DOHH2 (cell line): ENCODE measurements around the gene CDX1.

Experiments used
- EZH2phosphoT487 ChIP-seq: fragments of 200-600 bp; sonication (generic); IDR thresholded peaks from 2 replicates; pipeline ENCODE4 v1.6.1; 2017; ENCODE audit warnings: borderline replicate concordance, mild to moderate bottlenecking, antibody characterized with exemption, low read length, moderate library complexity, mixed read lengths
- TF ChIP-seq, protein P1 (sequence below): fragments of 200-600 bp; sonication (generic); IDR thresholded peaks from one replicate; pipeline ENCODE4 v1.5.1; 2014; ENCODE audit warnings: antibody characterized with exemption, mild to moderate bottlenecking, low read depth, low read length; ENCODE audit not compliant: poor library complexity, severe bottlenecking

DNA sequence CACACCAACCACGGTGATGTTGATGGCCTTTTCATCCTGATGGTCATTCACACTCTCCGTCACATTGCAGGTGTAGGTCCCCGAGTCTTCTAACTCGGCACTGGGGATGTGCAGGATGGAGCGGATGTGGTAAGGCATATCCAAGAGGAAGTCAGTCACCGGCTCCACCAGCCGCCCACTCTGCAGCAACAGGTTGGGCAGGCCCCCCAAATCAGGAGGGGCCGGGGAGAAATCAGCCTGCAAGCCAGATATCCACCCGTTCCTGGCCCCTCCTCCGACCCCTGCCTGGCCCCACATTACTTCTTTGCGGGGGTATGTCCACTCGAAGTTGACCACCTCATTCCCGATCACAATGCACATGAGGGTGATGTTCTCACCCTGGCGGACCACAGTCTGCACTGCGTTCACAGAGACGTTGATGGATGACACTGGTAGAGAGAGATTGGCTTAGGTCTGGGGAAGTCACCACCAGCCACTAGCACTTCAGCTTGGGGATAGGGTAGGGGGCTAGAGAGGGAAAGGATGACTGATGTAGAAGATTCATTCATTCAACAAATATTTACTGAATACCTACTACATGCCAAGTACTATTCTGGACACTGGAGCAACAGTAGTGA lies 32.9 kb upstream of the CDX1 start:
- TF ChIP-seq, protein P1, sequence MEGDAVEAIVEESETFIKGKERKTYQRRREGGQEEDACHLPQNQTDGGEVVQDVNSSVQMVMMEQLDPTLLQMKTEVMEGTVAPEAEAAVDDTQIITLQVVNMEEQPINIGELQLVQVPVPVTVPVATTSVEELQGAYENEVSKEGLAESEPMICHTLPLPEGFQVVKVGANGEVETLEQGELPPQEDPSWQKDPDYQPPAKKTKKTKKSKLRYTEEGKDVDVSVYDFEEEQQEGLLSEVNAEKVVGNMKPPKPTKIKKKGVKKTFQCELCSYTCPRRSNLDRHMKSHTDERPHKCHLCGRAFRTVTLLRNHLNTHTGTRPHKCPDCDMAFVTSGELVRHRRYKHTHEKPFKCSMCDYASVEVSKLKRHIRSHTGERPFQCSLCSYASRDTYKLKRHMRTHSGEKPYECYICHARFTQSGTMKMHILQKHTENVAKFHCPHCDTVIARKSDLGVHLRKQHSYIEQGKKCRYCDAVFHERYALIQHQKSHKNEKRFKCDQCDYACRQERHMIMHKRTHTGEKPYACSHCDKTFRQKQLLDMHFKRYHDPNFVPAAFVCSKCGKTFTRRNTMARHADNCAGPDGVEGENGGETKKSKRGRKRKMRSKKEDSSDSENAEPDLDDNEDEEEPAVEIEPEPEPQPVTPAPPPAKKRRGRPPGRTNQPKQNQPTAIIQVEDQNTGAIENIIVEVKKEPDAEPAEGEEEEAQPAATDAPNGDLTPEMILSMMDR, result no peak
- TF ChIP-seq EZH2phosphoT487, result no peak
